Hepatocyte (in vitro differentiated cells): Measurements from ENCODE around the gene F2RL3.

Experiments
- CTCF ChIP-seq: fragments of 200-600 bp; sonication (generic); IDR thresholded peaks from 2 replicates; pipeline ENCODE4 v1.5.1; 2016; ENCODE audit warnings: antibody characterized with exemption, mild to moderate bottlenecking; ENCODE audit not compliant: poor library complexity
- EZH2 ChIP-seq: fragments of 200-600 bp; sonication (generic); IDR thresholded peaks from 2 replicates; pipeline ENCODE4 v1.6.1; 2016; ENCODE audit warnings: antibody characterized with exemption, mild to moderate bottlenecking, borderline replicate concordance

GRCh38 chr19:16850133-16850532, 38.7 kb upstream of the F2RL3 start:
- no peak for TF ChIP-seq CTCF
- TF ChIP-seq EZH2 = no peak
